GM06990 (cell line): ENCODE data around the gene POC1A.

Experiments
- DNase-seq: peaks from one replicate; pipeline ENCODE4 v3.0.0-alpha.2; 2011; ENCODE audit not compliant: insufficient read length; ENCODE audit errors: extremely low read depth
- H3K27me3 ChIP-seq: replicated peaks from 2 replicates; pipeline ENCODE4 v1.6.0; 2011; ENCODE audit warnings: low read length; ENCODE audit not compliant: control insufficient read depth, insufficient read depth
- H3K36me3 ChIP-seq: 2 replicates; pipeline ENCODE4 v1.5.1; 2011; ENCODE audit warnings: low read length; ENCODE audit not compliant: control insufficient read depth, insufficient read depth
- H3K4me3 ChIP-seq: replicated peaks from 2 replicates; pipeline ENCODE4 v1.5.1; 2011; ENCODE audit warnings: low read depth, mild to moderate bottlenecking, control low read depth, low read length
- CTCF ChIP-seq: IDR thresholded peaks from 2 replicates; pipeline ENCODE4 v1.5.1; 2011; ENCODE audit warnings: low read length, control low read depth, mild to moderate bottlenecking, inconsistent platforms; ENCODE audit not compliant: insufficient read depth, poor library complexity, severe bottlenecking

Gene POC1A

GRCh38 chr3:52077925-52078324, 76.3 kb downstream of the POC1A start:
- H3K36me3 ChIP-seq = peaks cover 4% of the 10 kb centered on the region
- DNase-seq = no peak
- H3K27me3 ChIP-seq = no peaks in the 10 kb centered on the region
- TF ChIP-seq CTCF = no peak
- H3K4me3 ChIP-seq = no peak overlapping the region

- no peaks in the 10 kb centered on the region for H3K27me3 ChIP-seq
- no peak for TF ChIP-seq CTCF
- peaks cover 4% of the 10 kb centered on the region for H3K36me3 ChIP-seq
- no peak overlapping the region for H3K4me3 ChIP-seq
- no peak for DNase-seq
Observed at GRCh38 chr3:52076896-52077780, 77.1 kb downstream of the POC1A start.

GRCh38 chr3:52073490-52073889, 80.7 kb downstream of the POC1A start:
- no peak for DNase-seq
- H3K36me3 ChIP-seq = peaks cover 2% of the 10 kb centered on the region

GRCh38 chr3:52072471-52072870, 81.8 kb downstream of the POC1A start:
- no peak for TF ChIP-seq CTCF
- no peaks in the 10 kb centered on the region for H3K27me3 ChIP-seq
- no peak for DNase-seq

More at GRCh38 chr3:52073490-52073889, 80.7 kb downstream of the POC1A start:
- Histone ChIP-seq H3K27me3 (no peaks in the 10 kb centered on the region), H3K4me3 (no peak overlapping the region)
- no peak for TF ChIP-seq CTCF

GRCh38 chr3:52072020-52072419, 82.2 kb downstream of the POC1A start:
- no peaks in the 10 kb centered on the region for H3K27me3 ChIP-seq
- DNase-seq = no peak
- H3K36me3 ChIP-seq = peaks cover 2% of the 10 kb centered on the region
- no peak for TF ChIP-seq CTCF
- no peak overlapping the region for H3K4me3 ChIP-seq

More at GRCh38 chr3:52072471-52072870, 81.8 kb downstream of the POC1A start:
- peaks cover 2% of the 10 kb centered on the region for H3K36me3 ChIP-seq
- H3K4me3 ChIP-seq = no peak overlapping the region
